Right kidney (tissue), 1 donor: ENCODE measurements around the gene PRKCI.
"Not testable (repeated sequence)": the region's sequence is repeated elsewhere in the genome, so short reads cannot be mapped to it uniquely, and the experiment has no call there.

Experiments
- DNase-seq: peaks from one replicate; pipeline ENCODE4 v3.0.0-alpha.2; 2016

PRKCI gene

GRCh38 chr3:170220871-170221270 is 1.4 kb upstream of the PRKCI start:
- DNase-seq, result no peak

DNA sequence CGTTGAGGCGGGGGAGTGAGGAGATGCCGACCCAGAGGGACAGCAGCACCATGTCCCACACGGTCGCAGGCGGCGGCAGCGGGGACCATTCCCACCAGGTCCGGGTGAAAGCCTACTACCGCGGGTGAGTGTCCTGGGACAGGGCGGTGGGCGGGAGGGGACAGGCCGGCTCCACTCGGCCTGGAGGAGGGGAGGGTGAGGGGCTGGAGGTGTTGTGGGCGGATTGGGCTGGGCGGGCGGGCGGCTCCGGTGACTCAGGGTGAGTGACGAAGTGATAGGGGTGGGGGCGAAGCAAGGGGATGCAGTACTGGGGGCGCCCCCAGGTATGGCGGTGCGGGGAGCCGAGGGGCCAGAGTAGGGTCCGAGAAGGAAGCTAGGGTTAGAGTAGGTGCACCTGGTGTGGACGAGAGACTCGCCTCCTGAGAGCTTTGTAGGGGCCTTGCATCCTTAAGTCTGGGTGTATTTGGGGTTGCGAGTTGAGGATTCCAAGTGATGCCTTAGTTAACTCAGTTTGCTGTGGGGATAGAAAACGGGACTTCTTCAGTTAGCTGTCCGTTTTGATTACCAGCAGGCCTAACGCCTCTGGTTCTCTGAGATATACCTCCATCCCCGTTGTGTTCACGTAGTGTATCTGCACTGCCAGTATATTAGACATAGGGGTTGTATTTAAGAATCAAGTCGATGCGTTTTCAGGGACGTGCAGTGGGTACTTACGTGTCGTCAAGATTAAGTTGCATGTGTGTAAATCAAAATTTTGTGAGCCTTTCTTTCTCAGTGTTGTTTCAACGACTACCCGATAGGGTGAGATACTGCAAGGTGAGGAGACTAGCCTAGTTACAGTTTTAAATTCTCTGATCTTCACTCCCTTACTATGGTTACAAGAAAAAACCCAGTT is 670 bp downstream of the PRKCI start:
- DNase-seq, result peak; percentile 62

GRCh38 chr3:170225166-170225565 is 2.9 kb downstream of the PRKCI start:
- DNase-seq, result no peak

DNA sequence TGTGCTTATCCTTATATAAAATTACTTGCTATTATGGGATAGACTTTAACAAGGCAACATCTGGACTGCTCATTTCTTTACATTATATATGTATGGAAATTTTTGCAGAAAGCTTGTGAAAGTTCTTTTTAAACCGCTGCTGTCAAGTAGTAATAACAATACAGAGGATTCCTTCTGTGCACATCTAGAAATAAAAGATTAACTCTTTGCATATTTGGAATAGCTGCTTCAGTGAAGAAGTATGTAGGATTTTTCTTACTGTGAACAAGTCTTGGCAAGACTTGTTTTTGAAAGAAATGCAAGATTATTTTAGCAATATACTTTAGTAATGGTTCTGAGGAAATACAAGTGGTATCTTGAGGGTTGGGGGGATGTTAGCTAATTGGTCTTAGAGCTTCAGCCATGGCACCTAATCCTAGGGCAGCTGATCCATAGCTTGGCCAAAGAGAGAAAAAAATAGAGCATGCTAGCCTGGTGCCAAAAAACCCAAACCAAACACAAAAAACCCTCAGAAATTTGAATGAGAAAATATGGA is 4.3 kb downstream of the PRKCI start:
- no peak for DNase-seq

DNA sequence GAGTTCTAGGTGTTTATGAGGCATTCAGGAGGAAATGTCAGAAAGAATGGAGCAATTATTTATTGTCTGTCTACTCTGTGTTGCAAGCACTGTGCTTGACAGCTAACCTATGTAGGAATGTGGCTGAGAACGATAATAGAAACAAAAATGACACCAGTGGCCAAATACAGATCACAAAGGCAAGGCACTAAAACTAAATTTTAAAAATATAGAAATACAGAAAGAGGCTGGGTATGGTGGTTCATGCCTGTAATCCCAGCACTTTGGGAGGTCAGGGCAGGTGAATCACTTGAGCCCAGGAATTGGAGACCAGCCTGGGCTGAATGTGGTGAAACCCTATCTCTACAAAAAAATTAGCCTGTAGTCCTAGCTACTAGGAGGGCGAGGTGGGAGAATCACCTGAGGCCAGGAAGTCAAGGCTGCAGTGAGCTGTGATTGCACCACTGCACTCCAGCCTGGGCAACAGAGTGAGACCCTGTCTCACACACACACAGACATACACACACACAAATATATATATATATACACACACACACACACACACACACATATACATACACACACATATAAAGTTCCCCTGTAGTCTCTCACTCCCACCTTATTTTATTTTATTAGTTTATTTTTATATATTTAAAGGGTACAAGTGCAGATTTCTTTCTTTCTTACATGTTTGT is 6.0 kb downstream of the PRKCI start:
- no peak for DNase-seq

DNA sequence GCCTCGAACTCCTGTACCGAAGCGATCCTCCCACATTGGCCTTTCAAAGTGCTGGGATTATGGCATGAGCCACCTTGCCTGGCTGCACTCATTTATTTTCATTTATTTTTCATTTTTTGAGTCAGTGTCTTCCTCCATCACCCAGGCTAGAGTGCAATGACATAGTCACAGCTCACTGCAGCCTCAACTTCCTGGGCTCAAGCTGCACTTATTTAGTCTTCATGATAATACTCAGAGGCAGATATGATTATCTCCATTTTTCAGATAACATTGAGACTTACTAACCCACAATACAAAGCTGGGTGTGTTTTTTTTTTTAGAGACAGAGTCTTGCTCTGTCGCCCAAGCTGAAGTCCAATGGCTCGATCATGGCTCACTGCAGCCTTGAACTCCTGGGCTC is 10.0 kb downstream of the PRKCI start:
- DNase-seq, result no peak

DNA sequence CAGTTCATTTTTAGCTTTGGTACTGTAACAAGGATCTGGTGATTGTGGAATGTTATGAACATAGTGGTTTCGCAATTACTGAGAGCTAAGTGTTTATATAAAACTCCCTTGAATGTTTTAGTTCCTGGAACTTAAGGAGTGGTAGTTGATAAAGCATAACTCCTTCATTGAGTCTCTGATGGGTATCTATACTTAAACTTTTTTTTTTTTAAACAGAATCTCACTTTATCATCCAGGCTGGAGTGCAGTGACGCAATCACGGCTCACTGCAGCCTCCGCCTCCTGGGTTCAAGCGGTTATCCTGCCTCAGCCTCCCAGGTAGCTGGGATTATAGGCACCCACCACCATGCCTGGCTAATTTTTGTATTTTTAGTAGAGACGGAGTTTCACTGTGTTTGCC is 11.3 kb downstream of the PRKCI start:
- DNase-seq, result no peak

GRCh38 chr3:170240142-170240541 is 17.9 kb downstream of the PRKCI start:
- no peak for DNase-seq

- no peak for DNase-seq
These were observed 18.4 kb downstream of the PRKCI start for GRCh38 chr3:170240671-170241070.

DNA sequence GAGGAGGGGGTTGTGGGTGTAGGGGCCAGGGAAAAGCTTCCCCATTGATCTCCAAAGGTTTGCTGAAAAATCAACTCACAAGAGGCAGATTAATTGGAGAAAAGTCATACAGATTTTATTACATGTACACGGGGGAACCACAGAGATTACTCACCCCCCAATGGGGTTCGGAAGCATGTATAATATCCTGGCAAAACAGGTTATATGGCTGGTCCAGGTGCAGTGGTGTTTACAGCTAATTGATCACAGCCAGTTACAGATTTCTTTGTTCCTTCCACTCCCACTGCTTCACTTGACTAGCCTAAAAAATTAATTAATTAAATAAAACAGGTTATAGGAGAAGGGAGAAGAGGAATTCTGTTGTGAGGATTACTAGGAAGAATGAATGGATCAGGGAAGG is 22.4 kb downstream of the PRKCI start:
- no peak for DNase-seq

DNA sequence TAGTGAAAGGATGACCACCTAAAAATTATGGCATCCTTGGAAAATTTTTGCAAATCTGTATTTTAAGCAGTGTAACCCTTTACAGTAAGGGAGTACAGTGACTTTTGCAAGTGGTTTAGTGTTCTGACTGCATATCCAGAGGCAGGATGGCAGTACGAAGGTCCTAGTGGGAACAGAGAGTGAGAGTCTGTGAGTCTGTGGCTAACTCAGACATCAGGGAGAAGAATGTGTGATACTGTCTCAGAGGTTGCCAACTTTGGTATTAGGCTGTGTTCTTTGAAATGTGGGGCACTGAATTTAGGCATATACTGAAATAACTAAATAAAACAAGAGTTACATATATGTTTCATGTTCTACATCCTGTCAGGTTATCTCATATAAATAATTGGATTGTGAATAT is 25.7 kb downstream of the PRKCI start:
- no peak for DNase-seq

DNA sequence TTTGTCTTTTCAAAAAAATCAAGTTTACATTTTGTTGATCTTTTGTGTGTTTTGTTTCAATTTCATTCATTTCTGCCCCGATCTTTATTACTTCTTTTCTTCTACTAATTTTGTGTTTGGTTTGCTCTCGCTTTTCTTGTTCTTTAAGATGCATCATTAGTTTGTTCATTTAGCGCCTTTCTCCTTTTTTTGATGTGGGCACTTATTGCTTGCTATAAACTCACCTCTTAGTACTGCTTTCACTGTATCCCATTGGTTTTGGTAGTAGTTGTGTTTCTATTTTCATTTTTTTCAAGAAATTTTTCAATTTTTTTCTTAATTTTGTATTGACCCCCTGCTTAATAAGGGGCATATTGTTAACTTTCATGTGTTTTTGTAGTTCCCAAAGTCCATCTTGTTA is 34.4 kb downstream of the PRKCI start:
- no peak for DNase-seq

- DNase-seq, result no peak
These were observed 34.9 kb downstream of the PRKCI start for GRCh38 chr3:170257145-170257544.

DNA sequence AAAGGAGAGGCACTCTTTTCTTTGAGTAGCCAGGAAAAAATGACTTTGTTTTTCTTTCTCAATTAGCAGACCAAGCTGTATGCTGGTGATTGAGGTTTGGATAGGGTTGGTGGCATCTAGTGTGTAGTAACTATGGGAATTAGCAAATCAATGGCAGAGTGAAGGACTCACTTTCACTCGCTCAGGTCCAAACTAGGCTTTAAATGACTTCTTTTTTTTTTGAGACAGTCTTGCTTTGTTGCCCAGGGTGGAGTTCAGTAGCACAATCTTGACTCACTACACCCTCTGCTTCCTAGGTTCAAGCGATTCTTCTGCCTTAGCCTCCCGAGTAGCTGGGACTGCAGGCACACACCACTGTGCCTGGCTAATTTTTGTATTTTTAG is 35.9 kb downstream of the PRKCI start:
- no peak for DNase-seq

GRCh38 chr3:170259907-170260306 is 37.7 kb downstream of the PRKCI start:
- DNase-seq, result no peak

- DNase-seq, result no peak
These were observed 45.6 kb downstream of the PRKCI start for GRCh38 chr3:170267793-170268192.

DNA sequence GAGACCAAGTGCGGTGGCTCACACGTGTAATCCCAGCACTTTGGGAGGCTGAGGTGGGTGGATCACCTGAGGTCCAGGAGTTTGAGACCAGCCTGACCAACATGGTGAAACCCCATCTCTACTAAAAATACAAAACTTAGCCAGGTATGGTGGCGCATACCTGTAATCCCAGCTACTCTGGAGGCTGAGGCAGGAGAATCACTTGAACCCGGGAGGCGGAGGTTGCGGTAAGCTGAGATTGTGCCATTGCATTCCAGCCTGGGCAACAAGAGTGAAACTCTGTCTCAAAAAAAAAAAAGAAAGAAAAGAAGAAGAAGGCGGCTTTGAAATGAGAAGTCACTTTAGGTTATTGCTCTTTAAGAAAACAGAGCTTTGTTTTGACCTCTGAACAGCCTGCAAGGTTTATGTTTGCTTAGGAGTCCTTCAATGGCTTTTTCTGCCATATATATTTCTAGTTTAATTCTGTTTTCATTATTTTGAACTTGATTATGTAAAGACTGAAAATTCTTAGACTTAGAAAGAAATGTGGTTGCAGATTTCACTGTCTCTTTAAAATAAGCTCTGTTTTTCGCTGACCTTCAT is 47.5 kb downstream of the PRKCI start:
- not testable (repeated sequence) for DNase-seq

DNA sequence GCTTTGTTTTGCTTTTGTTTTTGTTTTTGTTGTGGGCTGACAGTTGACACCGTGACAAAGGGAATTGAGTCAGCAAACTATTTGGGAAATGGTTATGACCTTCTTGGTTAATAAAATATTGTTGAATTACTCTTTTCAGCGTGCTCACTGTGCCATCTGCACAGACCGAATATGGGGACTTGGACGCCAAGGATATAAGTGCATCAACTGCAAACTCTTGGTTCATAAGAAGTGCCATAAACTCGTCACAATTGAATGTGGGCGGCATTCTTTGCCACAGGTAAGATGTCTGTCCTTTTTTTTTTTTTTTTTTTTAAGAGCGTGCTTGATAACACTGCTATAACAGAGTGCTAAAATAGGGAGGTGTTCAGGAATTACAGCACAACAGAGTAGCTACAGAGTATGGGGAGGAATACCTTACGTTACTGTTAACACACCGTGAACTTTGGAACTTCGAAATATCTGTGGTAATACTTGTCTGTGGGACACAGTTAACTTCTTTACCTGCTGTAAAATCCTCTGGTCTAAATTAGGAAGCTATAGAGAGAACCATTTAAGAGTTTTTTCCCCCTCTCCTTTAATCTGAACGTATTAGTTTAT is 48.2 kb downstream of the PRKCI start:
- DNase-seq, result no peak

DNA sequence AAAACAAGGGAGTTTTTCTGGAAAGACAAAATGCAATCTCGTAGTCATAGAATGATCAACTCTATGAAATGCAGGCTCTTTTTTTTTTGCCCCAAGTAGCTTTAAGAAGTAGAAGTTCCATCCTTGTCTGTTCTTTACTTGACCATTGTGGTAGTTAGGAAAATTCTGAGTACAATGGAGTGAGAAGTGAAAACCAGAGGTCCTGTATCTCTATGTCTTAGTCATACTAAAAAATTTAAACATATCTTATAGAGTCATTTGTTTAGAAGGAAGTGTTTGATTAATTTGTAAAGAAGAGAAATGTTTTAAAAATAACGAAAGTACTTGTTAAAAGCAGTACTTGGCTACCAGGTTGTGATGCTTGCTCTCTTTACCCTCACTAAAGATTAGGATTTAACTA is 52.4 kb downstream of the PRKCI start:
- DNase-seq, result no peak

GRCh38 chr3:170275832-170276231 is 53.6 kb downstream of the PRKCI start:
- DNase-seq, result no peak

DNA sequence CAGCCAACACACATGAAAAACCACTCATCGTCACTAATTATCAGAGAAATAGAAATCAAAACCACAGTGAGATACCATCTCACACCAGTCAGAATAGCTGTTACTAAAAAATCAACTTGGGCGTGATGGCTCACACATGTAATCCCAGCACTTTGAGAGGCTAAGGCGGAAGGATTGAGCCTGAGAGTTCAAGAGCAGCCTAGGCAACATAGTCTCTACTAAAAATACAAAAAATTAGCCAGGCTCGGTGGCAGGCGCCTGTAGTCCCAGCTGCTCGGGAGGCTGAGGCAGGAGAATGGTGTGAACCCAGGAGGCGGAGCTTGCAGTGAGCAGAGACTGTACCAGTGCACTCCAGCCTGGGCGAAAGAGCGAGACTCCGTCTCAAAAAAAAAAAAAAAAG is 55.1 kb downstream of the PRKCI start:
- not testable (repeated sequence) for DNase-seq

- no peak for DNase-seq
These were observed 55.8 kb downstream of the PRKCI start for GRCh38 chr3:170277833-170278580.
